ENCODE data around the gene TBC1D21. TPM values are rescaled to one million over a fixed set of nuclear protein-coding genes. Genes with fewer than 3 reads are reported as not detected.

The TBC1D21 gene
- total and polyA plus RNA-seq, 2 of the 4 experiments (the other 2 are of a cell fraction): not detected

DNA sequence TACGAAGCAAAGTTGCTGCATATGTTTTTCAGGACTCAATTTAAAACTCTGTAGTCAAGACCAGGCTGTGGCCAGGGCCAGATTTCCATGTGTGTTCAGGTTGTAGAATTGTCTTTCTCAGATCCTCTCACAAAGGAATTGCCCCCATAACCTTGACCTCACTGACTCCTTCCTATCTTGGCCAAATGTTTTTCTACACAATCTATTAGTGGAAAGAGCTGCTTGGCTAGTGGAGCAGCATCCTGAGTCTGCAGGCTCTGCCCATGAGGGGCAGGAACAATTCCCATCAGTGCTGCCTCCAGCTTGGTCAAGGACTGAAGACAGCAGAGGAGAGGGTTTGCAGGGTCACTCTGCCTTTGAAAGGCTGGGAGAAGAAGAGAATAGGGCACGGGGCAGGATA lies 6.9 kb upstream of the TBC1D21 start:
- H2BK15ac ChIP-seq (ENCODE audit: low read depth, low read length): no peak overlapping the region
- TF ChIP-seq, protein P1, sequence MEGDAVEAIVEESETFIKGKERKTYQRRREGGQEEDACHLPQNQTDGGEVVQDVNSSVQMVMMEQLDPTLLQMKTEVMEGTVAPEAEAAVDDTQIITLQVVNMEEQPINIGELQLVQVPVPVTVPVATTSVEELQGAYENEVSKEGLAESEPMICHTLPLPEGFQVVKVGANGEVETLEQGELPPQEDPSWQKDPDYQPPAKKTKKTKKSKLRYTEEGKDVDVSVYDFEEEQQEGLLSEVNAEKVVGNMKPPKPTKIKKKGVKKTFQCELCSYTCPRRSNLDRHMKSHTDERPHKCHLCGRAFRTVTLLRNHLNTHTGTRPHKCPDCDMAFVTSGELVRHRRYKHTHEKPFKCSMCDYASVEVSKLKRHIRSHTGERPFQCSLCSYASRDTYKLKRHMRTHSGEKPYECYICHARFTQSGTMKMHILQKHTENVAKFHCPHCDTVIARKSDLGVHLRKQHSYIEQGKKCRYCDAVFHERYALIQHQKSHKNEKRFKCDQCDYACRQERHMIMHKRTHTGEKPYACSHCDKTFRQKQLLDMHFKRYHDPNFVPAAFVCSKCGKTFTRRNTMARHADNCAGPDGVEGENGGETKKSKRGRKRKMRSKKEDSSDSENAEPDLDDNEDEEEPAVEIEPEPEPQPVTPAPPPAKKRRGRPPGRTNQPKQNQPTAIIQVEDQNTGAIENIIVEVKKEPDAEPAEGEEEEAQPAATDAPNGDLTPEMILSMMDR (conservative IDR thresholded peaks at IDR 0.05; ENCODE audit: low read depth, low read length): no peak
- TF ChIP-seq RCOR1 (IDR thresholded peaks at IDR 0.05; ENCODE audit: insufficient replicate concordance, low read length) (no peak), NFE2L2 (IDR thresholded peaks at IDR 0.05; ENCODE audit: low read depth, low read length) (no peak), FOS (IDR thresholded peaks at IDR 0.05; ENCODE audit: low read depth, low read length) (no peak), BHLHE40 (IDR thresholded peaks at IDR 0.05; ENCODE audit: low read depth, low read length) (no peak), CEBPB (IDR thresholded peaks at IDR 0.05; ENCODE audit: low read depth, low read length) (no peak), RAD21 (IDR thresholded peaks at IDR 0.05; ENCODE audit: low read length) (no peak), MAFK (IDR thresholded peaks at IDR 0.05; ENCODE audit: low read depth, low read length) (no peak), MAZ (IDR thresholded peaks at IDR 0.05; ENCODE audit: borderline replicate concordance, low read depth, low read length) (no peak), MXI1 (IDR thresholded peaks at IDR 0.05; ENCODE audit: borderline replicate concordance, low read depth, low read length) (no peak), POLR2A (IDR thresholded peaks at IDR 0.05; ENCODE audit: low read depth, low read length) (no peak), SMC3 (IDR thresholded peaks at IDR 0.05; ENCODE audit: low read depth, low read length) (no peak), RFX5 (IDR thresholded peaks at IDR 0.05; ENCODE audit: low read depth, low read length) (no peak), CHD1 (IDR thresholded peaks at IDR 0.05; ENCODE audit: low read depth, low read length) (no peak)
- TF ChIP-seq, protein P2, sequence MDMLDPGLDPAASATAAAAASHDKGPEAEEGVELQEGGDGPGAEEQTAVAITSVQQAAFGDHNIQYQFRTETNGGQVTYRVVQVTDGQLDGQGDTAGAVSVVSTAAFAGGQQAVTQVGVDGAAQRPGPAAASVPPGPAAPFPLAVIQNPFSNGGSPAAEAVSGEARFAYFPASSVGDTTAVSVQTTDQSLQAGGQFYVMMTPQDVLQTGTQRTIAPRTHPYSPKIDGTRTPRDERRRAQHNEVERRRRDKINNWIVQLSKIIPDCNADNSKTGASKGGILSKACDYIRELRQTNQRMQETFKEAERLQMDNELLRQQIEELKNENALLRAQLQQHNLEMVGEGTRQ (IDR thresholded peaks at IDR 0.05; ENCODE audit: low read depth, low read length): no peak
- TF ChIP-seq, protein P3, sequence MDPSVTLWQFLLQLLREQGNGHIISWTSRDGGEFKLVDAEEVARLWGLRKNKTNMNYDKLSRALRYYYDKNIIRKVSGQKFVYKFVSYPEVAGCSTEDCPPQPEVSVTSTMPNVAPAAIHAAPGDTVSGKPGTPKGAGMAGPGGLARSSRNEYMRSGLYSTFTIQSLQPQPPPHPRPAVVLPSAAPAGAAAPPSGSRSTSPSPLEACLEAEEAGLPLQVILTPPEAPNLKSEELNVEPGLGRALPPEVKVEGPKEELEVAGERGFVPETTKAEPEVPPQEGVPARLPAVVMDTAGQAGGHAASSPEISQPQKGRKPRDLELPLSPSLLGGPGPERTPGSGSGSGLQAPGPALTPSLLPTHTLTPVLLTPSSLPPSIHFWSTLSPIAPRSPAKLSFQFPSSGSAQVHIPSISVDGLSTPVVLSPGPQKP (IDR thresholded peaks at IDR 0.05; ENCODE audit: borderline replicate concordance, low read depth, low read length): no peak
- H3K14ac ChIP-seq (replicated peaks; ENCODE audit: low read depth, low read length): no peak overlapping the region
- no peak overlapping the region for H2AFZ ChIP-seq (replicated peaks; ENCODE audit: low read length, poor library complexity)
- DNase-seq (no peak), ATAC-seq (ENCODE audit: low read depth) (no peak)
- H4K20me1 ChIP-seq (ENCODE audit: insufficient read depth, low read length): no peaks in the 10 kb centered on the region
- ChIA-PET CTCF (no interaction called here), POLR2A (ENCODE audit: unreplicated experiment) (no interaction called here)
- no peak overlapping the region for H3K27ac ChIP-seq (ENCODE audit: insufficient read depth, low read length)
- no peak overlapping the region for H3K9ac ChIP-seq (ENCODE audit: low read depth, low read length)
- no peak overlapping the region for H2BK20ac ChIP-seq (ENCODE audit: low read depth, low read length)
- no peak overlapping the region for H4K91ac ChIP-seq (ENCODE audit: insufficient read depth, low read depth, low read length)
- no peak overlapping the region for H3K23ac ChIP-seq (ENCODE audit: low read depth, low read length)
- peaks cover 64% of the 10 kb centered on the region for H3K27me3 ChIP-seq (ENCODE audit: control insufficient read depth, insufficient read depth, low read length)
- H4K8ac ChIP-seq (ENCODE audit: low read depth in 2 of 2, low read length in 2 of 2): no peak overlapping the region
- in situ Hi-C loops (cut with MboI; ENCODE audit: low sequenced_read_pairs): no loop called here
- no peak overlapping the region for H3K4me2 ChIP-seq (ENCODE audit: low read depth, low read length)
- no peak overlapping the region for H3K4me3 ChIP-seq (ENCODE audit: insufficient read depth, low read depth, low read length)
- no peaks in the 10 kb centered on the region for H3K36me3 ChIP-seq (ENCODE audit: control insufficient read depth, insufficient read depth, low read length)
- H3K4me1 ChIP-seq (ENCODE audit: control insufficient read depth, insufficient read depth, low read length): no peaks in the 10 kb centered on the region
- no peaks in the 10 kb centered on the region for H3K9me1 ChIP-seq (ENCODE audit: insufficient read depth, low read length)
- H2AK9ac ChIP-seq (replicated peaks; ENCODE audit: low read depth, low read length, poor library complexity): no peak overlapping the region
- WGBS, 2 experiments (ENCODE audit: extremely low coverage in 2 of 2, insufficient read length in 1 of 2): no CpG with 5 or more reads among the region's 2 CpGs
- BruUV-seq (replicated peaks): no TSS peak
- H3K79me1 ChIP-seq (ENCODE audit: low read depth in 1 of 2, low read length in 2 of 2): no peaks in the 10 kb centered on the region
- no peaks in the 10 kb centered on the region; the same call in 1 of the 2 replicates for H3K9me3 ChIP-seq (ENCODE audit: control insufficient read depth, insufficient read depth, low read length)
- no peak overlapping the region for H2AK5ac ChIP-seq (ENCODE audit: low read depth, low read length)
- H3K56ac ChIP-seq (ENCODE audit: extremely low read depth, insufficient read depth, low read length): no peak overlapping the region
- no peak overlapping the region for H3K18ac ChIP-seq (ENCODE audit: low read depth, low read length)
- dilution Hi-C loops (cut with HindIII; ENCODE audit: low sequenced_read_pairs, unreplicated experiment): no loop called here
- intact Hi-C loops (cut with micrococcal nuclease): no loop called here
- H2BK120ac ChIP-seq (ENCODE audit: low read depth, low read length): no peak overlapping the region
- H4K5ac ChIP-seq (ENCODE audit: low read depth, low read length): no peak overlapping the region
- H3K4ac ChIP-seq (ENCODE audit: low read depth, low read length): no peak overlapping the region
- H2BK5ac ChIP-seq (ENCODE audit: low read depth, low read length, poor library complexity, severe bottlenecking): no peak overlapping the region

Data from IMR-90 (cell line).